Measurements from ENCODE around the gene TMEM8B.

DNA sequence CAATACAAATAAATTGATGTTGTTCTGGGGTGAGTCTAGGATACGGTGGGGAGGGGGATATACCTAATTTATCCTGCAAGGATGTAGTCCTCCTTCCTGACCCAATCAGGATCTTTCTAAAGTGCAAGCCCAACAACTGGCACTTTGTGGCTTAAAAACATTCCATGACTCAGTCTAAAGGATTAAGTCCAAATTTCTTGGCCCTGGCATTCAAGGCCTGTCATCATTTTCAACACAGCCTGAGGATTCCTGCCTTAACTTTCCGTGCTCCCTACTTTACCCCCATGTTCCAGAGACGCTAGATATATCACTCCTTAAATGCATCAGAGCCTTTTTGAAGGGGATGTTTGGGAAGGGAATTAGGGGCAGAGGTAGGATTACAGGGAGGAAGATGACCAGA lies 1.5 kb upstream of the TMEM8B start:
- TF ChIP-seq EZH2 (optimal IDR thresholded peaks at IDR 0.05; ENCODE audit: low read depth, low read length) (no peak), CTCF (IDR thresholded peaks at IDR 0.05; ENCODE audit: low read length) (no peak)
